Lower leg skin (tissue), 4 donors: ENCODE data around the gene ANKRD66. TPM values are rescaled to one million over a fixed set of nuclear protein-coding genes. Genes with fewer than 3 reads are reported as not detected.

Experiments used
- DNase-seq, 2 donors: peaks; one replicate each; pipeline ENCODE4 v3.0.0-alpha.2; 2019; ENCODE audit warnings: low spot score in 2 of 2
- H3K4me3 ChIP-seq: fragments of 200-600 bp; sonication (generic); 2 replicates; pipeline ENCODE4 v1.5.1; 2017; ENCODE audit warnings: mild to moderate bottlenecking, low read depth; ENCODE audit not compliant: poor library complexity, severe bottlenecking
- CTCF ChIP-seq, 3 donors: fragments of 450-650 bp; IDR thresholded peaks; one replicate each; pipeline ENCODE4 v1.5.1; 2016; ENCODE audit warnings: antibody characterized with exemption in 3 of 3, mild to moderate bottlenecking in 3 of 3, moderate library complexity in 2 of 3
- POLR2A ChIP-seq, 2 donors: fragments of 450-650 bp; IDR thresholded peaks; one replicate each; pipeline ENCODE4 v1.6.1; 2016 to 2017; ENCODE audit warnings: antibody characterized with exemption in 2 of 2, mild to moderate bottlenecking in 1 of 2, moderate library complexity in 1 of 2
- WGBS, 2 donors: methylation state at CpG; one replicate each; pipeline ENCODE4 v1.1.5; 2018; 5-methylcytosine and 5-hydroxymethylcytosine counted together
- intact Hi-C: fragments of 100-400 bp; cut with DNase I; formaldehyde crosslinking; loops from one replicate; pipeline ENCODE4 v1.15.0; 2023; ENCODE audit warnings: low total_unique reads
- total RNA-seq, 4 donors: library from RNA; depleted of rRNA; stranded (reverse); fragments of >200 nt; gene quantifications; one replicate each; pipeline ENCODE4 v1.1.0, GENCODE V29; 2016

Gene ANKRD66
- total RNA-seq, 4 donors from 2014 or later, result not detected

- TF ChIP-seq CTCF (IDR thresholded peaks at IDR 0.05) (no peak), POLR2A (IDR thresholded peaks at IDR 0.05) (no peak)
- 33 to 39% methylated on average over 1 of the region's 1 CpG for WGBS, 2 donors
- no peak overlapping the region for H3K4me3 ChIP-seq
- intact Hi-C loops, result no loop called here
- DNase-seq, result no peak
Observed at GRCh38 chr6:46755865-46756264, 9.1 kb downstream of the ANKRD66 start.

GRCh38 chr6:46756469-46757213 is 9.9 kb downstream of the ANKRD66 start:
- intact Hi-C loops, result no loop called here
- 52 to 58% methylated on average over 7 of the region's 7 CpGs for WGBS, 2 donors
- TF ChIP-seq POLR2A (IDR thresholded peaks at IDR 0.05) (no peak), CTCF (IDR thresholded peaks at IDR 0.05) (no peak)
- DNase-seq, result no peak
- no peak overlapping the region for H3K4me3 ChIP-seq

- TF ChIP-seq CTCF (IDR thresholded peaks at IDR 0.05) (no peak), POLR2A (IDR thresholded peaks at IDR 0.05) (no peak)
- DNase-seq, result no peak
- intact Hi-C loops, result no loop called here
- 70 to 74% methylated on average over 2 of the region's 2 CpGs for WGBS, 2 donors
- no peak overlapping the region for H3K4me3 ChIP-seq
Observed at GRCh38 chr6:46757214-46757596, 10.5 kb downstream of the ANKRD66 start.

- TF ChIP-seq POLR2A (IDR thresholded peaks at IDR 0.05) (no peak), CTCF (IDR thresholded peaks at IDR 0.05) (no peak)
- WGBS, 2 donors, result 93 to 96% methylated on average over 4 of the region's 4 CpGs
- DNase-seq, result no peak
- H3K4me3 ChIP-seq, result no peak overlapping the region
- intact Hi-C loops, result no loop called here
Observed at GRCh38 chr6:46758960-46759753, 12.4 kb downstream of the ANKRD66 start.

GRCh38 chr6:46760925-46761324 is 14.2 kb downstream of the ANKRD66 start:
- intact Hi-C loops, result no loop called here
- no peak for DNase-seq
- no peak overlapping the region for H3K4me3 ChIP-seq
- WGBS, 2 donors, result 76 to 80% methylated on average over 3 of the region's 3 CpGs
- TF ChIP-seq CTCF (IDR thresholded peaks at IDR 0.05) (no peak), POLR2A (IDR thresholded peaks at IDR 0.05) (no peak)
